GM12878 (cell line): ENCODE results near the gene GPC3. TPM values are rescaled to one million over a fixed set of nuclear protein-coding genes. Genes with fewer than 3 reads are reported as not detected.

Source experiments
- ATAC-seq: fragments of 200-7000 bp; cut with Tn5 transposase; 3 replicates; pipeline ENCODE4 v1.9.1; 2020; ENCODE audit warnings: mild to moderate bottlenecking, moderate library complexity
- BruUV-seq: library from RNA; stranded (reverse); fragments of 400-500 nt; replicated peaks from 2 replicates; lab custom pipeline; 2021; lab: Mats Ljungman, UMichigan
- CTCF ChIA-PET: fragments of 300-600 bp; sonication (Branson Sonifier 250); formaldehyde crosslinking; extraction: SDS; loops from one replicate; lab custom pipeline; 2021; ENCODE audit warnings: inconsistent platforms; lab: Yijun Ruan, JAX
- POLR2A ChIA-PET: fragments of 350-600 bp; formaldehyde crosslinking; extraction: SDS; loops from one replicate; lab custom pipeline; 2021; ENCODE audit warnings: inconsistent platforms; lab: Charles Lee
- RAD21 ChIA-PET: fragments of 300-600 bp; sonication (Branson Sonifier 250); formaldehyde crosslinking; loops from one replicate; lab custom pipeline; 2023; ENCODE audit warnings: antibody characterized with exemption; ENCODE audit not compliant: unreplicated experiment; lab: Charles Lee
- SMC1A ChIA-PET: fragments of 300-600 bp; sonication (Branson Sonifier 250); formaldehyde crosslinking; loops from one replicate; lab custom pipeline; 2023; ENCODE audit not compliant: unreplicated experiment, uncharacterized antibody; lab: Charles Lee
- DNase-seq: peaks from one replicate; pipeline ENCODE4 v3.0.0-alpha.2; 2011; ENCODE audit warnings: low read depth, low spot score
- FAIRE-seq: peaks from 3 replicates; lab custom pipeline; 2011; peaks lifted over from hg19 to GRCh38; lab: Jason Lieb, UNC
- H2AFZ ChIP-seq: 2 replicates; pipeline ENCODE4 v1.6.0; 2011; ENCODE audit warnings: low read depth, low read length, control low read depth; ENCODE audit not compliant: control insufficient read depth
- H3K27ac ChIP-seq: 2 replicates; pipeline ENCODE4 v1.5.1; 2011; ENCODE audit warnings: control low read depth; ENCODE audit not compliant: control insufficient read depth, insufficient read depth
- H3K27me3 ChIP-seq, 2 experiments: replicated peaks in 1 of 2; 2 replicates each; pipeline versions ENCODE4 v1.6.0 to v1.6.1; 2011; ENCODE audit warnings: low read length in 1 of 2; ENCODE audit not compliant: control insufficient read depth in 2 of 2, insufficient read depth in 2 of 2
- H3K36me3 ChIP-seq, 2 experiments: 2 replicates each; pipeline ENCODE4 v1.5.1; 2011; ENCODE audit warnings: low read length in 1 of 2; ENCODE audit not compliant: control insufficient read depth in 2 of 2, insufficient read depth in 2 of 2
- H3K4me1 ChIP-seq: 2 replicates; pipeline ENCODE4 v1.6.1; 2011; ENCODE audit warnings: mild to moderate bottlenecking, low read length, moderate library complexity, mixed read lengths; ENCODE audit not compliant: control insufficient read depth, insufficient read depth
- H3K4me2 ChIP-seq: 2 replicates; pipeline ENCODE4 v1.6.0; 2011; ENCODE audit warnings: control low read depth; ENCODE audit not compliant: control insufficient read depth, insufficient read depth
- H3K4me3 ChIP-seq: fragments of 200-600 bp; sonication (generic); 2 replicates; pipeline ENCODE4 v1.5.1; 2016
- H3K79me2 ChIP-seq: 2 replicates; pipeline ENCODE4 v1.6.0; 2011; ENCODE audit warnings: low read length; ENCODE audit not compliant: control insufficient read depth, insufficient read depth
- H3K9ac ChIP-seq: 2 replicates; pipeline ENCODE4 v1.8.0; 2011; ENCODE audit warnings: low read length, control low read depth, mixed read lengths; ENCODE audit not compliant: control insufficient read depth, insufficient read depth
- H3K9me3 ChIP-seq: replicated peaks from 3 replicates; pipeline ENCODE4 v1.5.1; 2011; ENCODE audit warnings: mild to moderate bottlenecking, low read length; ENCODE audit not compliant: control insufficient read depth, insufficient read depth
- H4K20me1 ChIP-seq: 2 replicates; pipeline ENCODE4 v1.6.0; 2011; ENCODE audit not compliant: control insufficient read depth, insufficient read depth
- EGR1 ChIP-seq, 2 experiments: IDR thresholded peaks; 1 replicate in 1 of 2; 2 replicates in 1 of 2; pipeline ENCODE4 v1.6.1; 2011 to 2012; ENCODE audit warnings: low read depth in 2 of 2, low read length in 2 of 2, borderline replicate concordance in 1 of 2, mild to moderate bottlenecking in 1 of 2, moderate library complexity in 1 of 2
- IRF4 ChIP-seq: IDR thresholded peaks from 2 replicates; pipeline ENCODE4 v1.6.1; 2011; ENCODE audit warnings: low read depth, low read length
- NBN ChIP-seq: fragments of 450-650 bp; IDR thresholded peaks from 2 replicates; pipeline ENCODE4 v1.6.1; 2016
- YBX1 ChIP-seq: fragments of 450-650 bp; IDR thresholded peaks from 2 replicates; pipeline ENCODE4 v1.6.1; 2016; ENCODE audit warnings: antibody characterized with exemption
- WGBS: methylation state at CpG from one replicate; pipeline ENCODE4 v1.1.6; 2016; ENCODE audit warnings: low lambda C conversion rate; ENCODE audit not compliant: insufficient replicate concordance, insufficient coverage; ENCODE audit errors: missing lambda C conversion rate; 5-methylcytosine and 5-hydroxymethylcytosine counted together
- in situ Hi-C: fragments of 300-500 bp; cut with MboI; formaldehyde crosslinking; loops from 9 replicates; pipeline ENCODE4 v1.14.3; 2018; ENCODE audit warnings: mixed read lengths
- intact Hi-C: fragments of 100-400 bp; cut with micrococcal nuclease; formaldehyde crosslinking; loops from one replicate; pipeline ENCODE4 v1.14.2; 2022; ENCODE audit not compliant: unreplicated experiment
- polyA plus RNA-seq, 11 experiments: library from polyadenylated mRNA; depleted of rRNA in 4 of 11; unstranded in 6 of 11; stranded (reverse) in 5 of 11; fragments of >200 nt; fragmentation: Nextera tagmentation in 4 of 11; fragmentation: Illumina TruSeq in 1 of 11; extraction: Ambion mirVana in 4 of 11; extraction: Trizol in 1 of 11; gene quantifications; 1 replicate in 1 of 11; 2 replicates in 10 of 11; pipeline versions ENCODE4 v1.2.1 to v1.2.3, GENCODE V29; 2011 to 2016; ENCODE audit warnings: inconsistent platforms in 2 of 11, missing spikeins in 2 of 11, low read depth in 1 of 11
- total RNA-seq, 4 experiments: library from RNA; depleted of rRNA in 3 of 4; stranded (reverse); fragments of >200 nt in 3 of 4; fragmentation: Illumina TruSeq in 1 of 4; extraction: Trizol in 1 of 4; gene quantifications; 2 replicates each; pipeline versions ENCODE4 v1.2.1 to v1.2.3, GENCODE V29; 2013 to 2021
- TF ChIP-seq, protein P1 (sequence below): IDR thresholded peaks from 2 replicates; pipeline ENCODE4 v1.6.1; 2011; ENCODE audit warnings: low read depth, mild to moderate bottlenecking, low read length, moderate library complexity, borderline replicate concordance; ENCODE audit errors: extremely low read depth
- TF ChIP-seq, protein P2 (sequence below): fragments of 450-650 bp; IDR thresholded peaks from 2 replicates; pipeline ENCODE4 v1.6.1; 2014; ENCODE audit warnings: mild to moderate bottlenecking
- TF ChIP-seq, protein P3 (sequence below): fragments of 450-650 bp; conservative IDR thresholded peaks from 2 replicates; pipeline ENCODE4 v1.6.1; 2017; ENCODE audit warnings: mild to moderate bottlenecking, moderate library complexity
- TF ChIP-seq, protein P4 (sequence below): IDR thresholded peaks from 2 replicates; pipeline ENCODE4 v1.6.1; 2011; ENCODE audit warnings: mild to moderate bottlenecking, low read depth, low read length, moderate library complexity; ENCODE audit not compliant: insufficient replicate concordance

GPC3 gene
- total and polyA plus RNA-seq, 10 of the 15 experiments (the other 5 are each of a cell fraction or from before 2014, with no cell fraction given) = 0.09 to 0.82 TPM; not detected in 8

DNA sequence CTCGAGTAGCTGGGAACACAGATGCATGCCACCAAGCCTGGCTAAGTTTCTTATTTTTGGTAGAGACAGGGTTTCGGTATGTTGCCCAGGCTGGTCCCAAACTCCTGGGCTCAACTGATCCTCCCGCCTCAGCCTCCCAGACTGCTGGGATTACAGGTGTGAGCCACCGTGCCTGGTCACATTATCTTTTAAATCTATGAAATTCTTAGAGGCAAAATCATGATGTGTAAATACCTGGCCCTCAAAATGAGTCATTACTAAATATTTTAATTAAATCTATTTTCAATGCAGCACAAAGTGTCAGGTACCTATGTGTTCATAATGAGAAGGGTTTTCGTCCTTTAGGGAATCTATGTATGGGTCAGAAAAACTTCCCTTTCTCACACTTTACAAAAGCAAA, 347.6 kb downstream of the GPC3 start:
- Histone ChIP-seq H3K9ac (no peak overlapping the region), H3K27ac (no peak overlapping the region), H3K9me3 (no peaks in the 10 kb centered on the region), H3K79me2 (no peaks in the 10 kb centered on the region), H3K4me3 (no peak overlapping the region), H3K36me3 (no peaks in the 10 kb centered on the region), H4K20me1 (no peaks in the 10 kb centered on the region), H3K4me2 (no peak overlapping the region), H3K4me1 (no peaks in the 10 kb centered on the region), H3K27me3 (no peaks in the 10 kb centered on the region), H2AFZ (no peak overlapping the region)
- RAD21 ChIA-PET = no interaction called here
- DNase-seq (no peak), FAIRE-seq (no peak), ATAC-seq (no peak)
- POLR2A ChIA-PET = no interaction called here
- SMC1A ChIA-PET = no interaction called here
- intact Hi-C loops (no loop called here), in situ Hi-C loops (no loop called here)
- CTCF ChIA-PET = no interaction called here
- WGBS = 15% methylated on average over 5 of the region's 5 CpGs
- BruUV-seq = no TSS peak
- TF ChIP-seq, protein P1, sequence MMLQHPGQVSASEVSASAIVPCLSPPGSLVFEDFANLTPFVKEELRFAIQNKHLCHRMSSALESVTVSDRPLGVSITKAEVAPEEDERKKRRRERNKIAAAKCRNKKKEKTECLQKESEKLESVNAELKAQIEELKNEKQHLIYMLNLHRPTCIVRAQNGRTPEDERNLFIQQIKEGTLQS = no peak
- TF ChIP-seq EGR1 (IDR thresholded peaks at IDR 0.05; ENCODE audit: borderline replicate concordance in 1 of 2, low read depth in 2 of 2, low read length in 2 of 2) (no peak), NBN (no peak), IRF4 (no peak), YBX1 (no peak)
- TF ChIP-seq, protein P2, sequence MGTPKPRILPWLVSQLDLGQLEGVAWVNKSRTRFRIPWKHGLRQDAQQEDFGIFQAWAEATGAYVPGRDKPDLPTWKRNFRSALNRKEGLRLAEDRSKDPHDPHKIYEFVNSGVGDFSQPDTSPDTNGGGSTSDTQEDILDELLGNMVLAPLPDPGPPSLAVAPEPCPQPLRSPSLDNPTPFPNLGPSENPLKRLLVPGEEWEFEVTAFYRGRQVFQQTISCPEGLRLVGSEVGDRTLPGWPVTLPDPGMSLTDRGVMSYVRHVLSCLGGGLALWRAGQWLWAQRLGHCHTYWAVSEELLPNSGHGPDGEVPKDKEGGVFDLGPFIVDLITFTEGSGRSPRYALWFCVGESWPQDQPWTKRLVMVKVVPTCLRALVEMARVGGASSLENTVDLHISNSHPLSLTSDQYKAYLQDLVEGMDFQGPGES = no peak
- TF ChIP-seq, protein P3, sequence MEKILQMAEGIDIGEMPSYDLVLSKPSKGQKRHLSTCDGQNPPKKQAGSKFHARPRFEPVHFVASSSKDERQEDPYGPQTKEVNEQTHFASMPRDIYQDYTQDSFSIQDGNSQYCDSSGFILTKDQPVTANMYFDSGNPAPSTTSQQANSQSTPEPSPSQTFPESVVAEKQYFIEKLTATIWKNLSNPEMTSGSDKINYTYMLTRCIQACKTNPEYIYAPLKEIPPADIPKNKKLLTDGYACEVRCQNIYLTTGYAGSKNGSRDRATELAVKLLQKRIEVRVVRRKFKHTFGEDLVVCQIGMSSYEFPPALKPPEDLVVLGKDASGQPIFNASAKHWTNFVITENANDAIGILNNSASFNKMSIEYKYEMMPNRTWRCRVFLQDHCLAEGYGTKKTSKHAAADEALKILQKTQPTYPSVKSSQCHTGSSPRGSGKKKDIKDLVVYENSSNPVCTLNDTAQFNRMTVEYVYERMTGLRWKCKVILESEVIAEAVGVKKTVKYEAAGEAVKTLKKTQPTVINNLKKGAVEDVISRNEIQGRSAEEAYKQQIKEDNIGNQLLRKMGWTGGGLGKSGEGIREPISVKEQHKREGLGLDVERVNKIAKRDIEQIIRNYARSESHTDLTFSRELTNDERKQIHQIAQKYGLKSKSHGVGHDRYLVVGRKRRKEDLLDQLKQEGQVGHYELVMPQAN = no peak
- TF ChIP-seq, protein P4, sequence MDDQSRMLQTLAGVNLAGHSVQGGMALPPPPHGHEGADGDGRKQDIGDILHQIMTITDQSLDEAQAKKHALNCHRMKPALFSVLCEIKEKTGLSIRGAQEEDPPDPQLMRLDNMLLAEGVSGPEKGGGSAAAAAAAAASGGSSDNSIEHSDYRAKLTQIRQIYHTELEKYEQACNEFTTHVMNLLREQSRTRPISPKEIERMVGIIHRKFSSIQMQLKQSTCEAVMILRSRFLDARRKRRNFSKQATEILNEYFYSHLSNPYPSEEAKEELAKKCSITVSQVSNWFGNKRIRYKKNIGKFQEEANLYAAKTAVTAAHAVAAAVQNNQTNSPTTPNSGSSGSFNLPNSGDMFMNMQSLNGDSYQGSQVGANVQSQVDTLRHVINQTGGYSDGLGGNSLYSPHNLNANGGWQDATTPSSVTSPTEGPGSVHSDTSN = no peak
